Head of caudate nucleus (tissue), 42 donors: ENCODE results near the gene TRHDE.
A peak's percentile ranks its signal among the peaks of the same experiment; 100 is the strongest.

Experiments
- DNase-seq, 42 donors: peaks; one replicate each; pipeline versions ENCODE4 v3.0.0 to v3.0.0-alpha.2; 2020 to 2021; ENCODE audit warnings: mixed read lengths in 7 of 42
- intact Hi-C: fragments of 100-400 bp; cut with DNase I; formaldehyde crosslinking; loops from one replicate; pipeline ENCODE4 v1.15.0; 2022

TRHDE gene

GRCh38 chr12:72272091-72272661 is at the start of gene TRHDE:
TRHDE (plus strand) TSS chr12:72272370; CDS start chr12:72272644, 274 bp downstream.
- intact Hi-C loops: no loop called here
- peak in 38 of 42 donors; percentile 19 to 76 (median 53) for DNase-seq

GRCh38 chr12:72226510-72226909 is 45.7 kb upstream of the TRHDE start:
- DNase-seq: no peak
- intact Hi-C loops: no loop called here

GRCh38 chr12:72228424-72228823 is 43.7 kb upstream of the TRHDE start:
- intact Hi-C loops: no loop called here
- DNase-seq: no peak

GRCh38 chr12:72230589-72230988 is 41.6 kb upstream of the TRHDE start:
- no peak for DNase-seq
- intact Hi-C loops: no loop called here

GRCh38 chr12:72234886-72235285 is 37.3 kb upstream of the TRHDE start:
- intact Hi-C loops: no loop called here
- no peak for DNase-seq

- intact Hi-C loops: no loop called here
- no peak for DNase-seq
These were observed 36.0 kb upstream of the TRHDE start for GRCh38 chr12:72236071-72236705.

- no peak for DNase-seq
These were observed 30.6 kb upstream of the TRHDE start for GRCh38 chr12:72241552-72241951.

GRCh38 chr12:72242946-72243345 is 29.2 kb upstream of the TRHDE start:
- intact Hi-C loops: no loop called here
- no peak for DNase-seq

More at GRCh38 chr12:72241552-72241951, 30.6 kb upstream of the TRHDE start:
- intact Hi-C loops: no loop called here

GRCh38 chr12:72246370-72246769 is 25.8 kb upstream of the TRHDE start:
- intact Hi-C loops: no loop called here
- DNase-seq: no peak

- intact Hi-C loops: no loop called here
These were observed 21.8 kb upstream of the TRHDE start for GRCh38 chr12:72250346-72250745.

GRCh38 chr12:72256725-72257124 is 15.4 kb upstream of the TRHDE start:
- intact Hi-C loops: no loop called here
- no peak for DNase-seq

More at GRCh38 chr12:72250346-72250745, 21.8 kb upstream of the TRHDE start:
- DNase-seq: no peak

- intact Hi-C loops: no loop called here
- DNase-seq: no peak
These were observed 10.3 kb upstream of the TRHDE start for GRCh38 chr12:72261885-72262284.

GRCh38 chr12:72264548-72265175 is 7.5 kb upstream of the TRHDE start:
- DNase-seq: peak in 4 of 42 donors; percentile 10 to 50 (median 12)

GRCh38 chr12:72267974-72268373 is 4.2 kb upstream of the TRHDE start:
- peak in 17 of 42 donors; percentile 12 to 66 (median 27) for DNase-seq
- intact Hi-C loops: no loop called here

More at GRCh38 chr12:72264548-72265175, 7.5 kb upstream of the TRHDE start:
- intact Hi-C loops: no loop called here

GRCh38 chr12:72268386-72268785 is 3.8 kb upstream of the TRHDE start:
- intact Hi-C loops: no loop called here
- no peak for DNase-seq

- intact Hi-C loops: no loop called here
These were observed 2.7 kb upstream of the TRHDE start for GRCh38 chr12:72269491-72269890.

GRCh38 chr12:72270246-72270645 is 1.9 kb upstream of the TRHDE start:
- DNase-seq: no peak
- intact Hi-C loops: no loop called here

More at GRCh38 chr12:72269491-72269890, 2.7 kb upstream of the TRHDE start:
- DNase-seq: no peak

GRCh38 chr12:72270961-72271360 is 1.2 kb upstream of the TRHDE start:
- intact Hi-C loops: no loop called here

GRCh38 chr12:72271451-72272090 is 599 bp upstream of the TRHDE start:
- peak in 41 of 42 donors; percentile 47 to 88 (median 67) for DNase-seq
- intact Hi-C loops: no loop called here

More at GRCh38 chr12:72270961-72271360, 1.2 kb upstream of the TRHDE start:
- no peak for DNase-seq
